Esophagus squamous epithelium (tissue), 4 donors: ENCODE data around the gene CXXC5.
"Not testable (repeated sequence)": the region's sequence is repeated elsewhere in the genome, so short reads cannot be mapped to it uniquely, and the experiment has no call there.

Experiments
- CTCF ChIP-seq, 6 experiments: fragments of 450-650 bp in 4 of 6; fragments of 200-600 bp in 2 of 6; sonication (generic) in 2 of 6; IDR thresholded peaks; one replicate each; pipeline ENCODE4 v1.5.1; 2016 to 2019; ENCODE audit warnings: antibody characterized with exemption in 6 of 6, mild to moderate bottlenecking in 4 of 6, moderate library complexity in 4 of 6
- POLR2A ChIP-seq, 4 donors: fragments of 450-650 bp; IDR thresholded peaks; one replicate each; pipeline ENCODE4 v1.6.1; 2017; ENCODE audit warnings: antibody characterized with exemption in 4 of 4, mild to moderate bottlenecking in 4 of 4, moderate library complexity in 3 of 4

GRCh38 chr5:139625398-139625797 is 22.8 kb upstream of the CXXC5 start:
- TF ChIP-seq CTCF, POLR2A (IDR thresholded peaks at IDR 0.05): not testable (repeated sequence)
